NK-92 treated with Interleukin-12 subunit alpha and Interleukin-12 subunit beta, amount 100 ng/mL, for 24 hours (cell line): Measurements from ENCODE around the gene METRNL.

ENCODE experiments used
- DNase-seq: peaks from one replicate; lab custom pipeline; 2025; lab: John Stamatoyannopoulos, UW

METRNL gene

DNA sequence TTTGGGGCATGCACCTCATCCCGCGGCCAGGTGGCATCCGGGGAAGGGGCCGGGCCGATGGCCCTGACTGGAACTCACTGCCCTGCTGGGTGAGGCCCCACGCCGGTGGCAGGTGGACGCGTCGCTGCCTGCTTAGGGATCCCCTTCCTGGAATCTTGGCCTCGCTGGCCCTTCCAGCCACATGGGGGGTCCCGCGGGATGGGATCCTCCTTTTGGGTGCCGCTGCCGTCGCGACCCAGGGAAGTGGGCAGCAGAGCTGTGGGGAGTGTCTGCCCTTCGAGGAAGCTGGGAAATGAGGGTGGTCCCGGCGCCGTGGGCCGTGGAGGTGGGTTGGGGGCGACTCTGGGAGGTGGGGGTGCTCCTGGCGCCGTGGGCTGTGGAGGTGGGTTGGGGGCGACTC lies 12.8 kb downstream of the METRNL start:
- no peak for DNase-seq

DNA sequence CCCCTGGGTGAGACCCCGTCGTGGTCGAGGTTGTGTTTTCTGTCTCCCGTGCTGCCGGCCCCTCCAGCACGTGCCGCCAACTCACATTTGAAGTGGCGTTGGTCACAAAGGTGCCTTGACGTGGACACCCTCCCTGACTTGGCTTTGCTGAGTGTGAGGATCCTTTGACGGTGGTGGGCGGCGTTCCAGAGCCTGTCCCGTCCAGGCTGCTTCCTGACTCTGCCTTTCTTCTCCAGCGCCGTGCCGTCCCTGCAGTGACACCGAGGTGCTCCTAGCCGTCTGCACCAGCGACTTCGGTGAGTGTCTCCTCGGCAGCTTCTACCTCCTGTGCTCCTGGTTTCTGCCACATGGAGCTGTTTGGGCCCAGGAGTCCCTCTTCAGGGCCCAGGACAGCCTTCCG lies 13.5 kb downstream of the METRNL start:
- no peak for DNase-seq

DNA sequence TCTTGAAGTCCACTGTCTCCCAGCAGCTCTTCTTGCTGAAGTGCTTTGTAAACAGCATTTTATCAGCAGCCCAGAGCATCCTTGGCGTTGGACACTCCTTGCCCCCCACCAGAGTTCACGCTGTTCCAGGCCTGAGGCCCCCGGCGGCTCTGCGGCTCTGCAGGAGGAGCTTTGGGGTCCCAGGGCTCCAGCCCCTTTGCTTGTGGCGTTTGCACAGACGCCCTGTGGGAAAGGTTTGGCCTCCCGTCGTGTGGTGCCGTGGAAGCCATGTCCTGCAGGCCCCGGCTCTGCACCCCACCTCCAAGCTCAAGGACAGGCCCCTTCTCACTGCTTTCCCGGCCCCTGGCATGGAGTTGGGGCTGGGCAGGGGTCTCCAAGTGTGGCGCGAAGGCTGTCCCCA lies 14.1 kb downstream of the METRNL start:
- DNase-seq: no peak

DNA sequence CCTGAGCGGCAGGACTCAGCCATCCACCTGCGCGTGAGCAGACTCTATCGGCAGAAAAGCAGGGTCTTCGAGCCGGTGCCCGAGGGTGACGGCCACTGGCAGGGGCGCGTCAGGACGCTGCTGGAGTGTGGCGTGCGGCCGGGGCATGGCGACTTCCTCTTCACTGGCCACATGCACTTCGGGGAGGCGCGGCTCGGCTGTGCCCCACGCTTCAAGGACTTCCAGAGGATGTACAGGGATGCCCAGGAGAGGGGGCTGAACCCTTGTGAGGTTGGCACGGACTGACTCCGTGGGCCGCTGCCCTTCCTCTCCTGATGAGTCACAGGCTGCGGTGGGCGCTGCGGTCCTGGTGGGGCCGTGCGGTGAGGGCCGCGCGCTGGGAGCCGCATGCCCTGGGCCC lies 14.9 kb downstream of the METRNL start:
- no peak for DNase-seq

- DNase-seq: no peak
These were observed 15.6 kb downstream of the METRNL start for GRCh38 chr17:83095016-83095415.

DNA sequence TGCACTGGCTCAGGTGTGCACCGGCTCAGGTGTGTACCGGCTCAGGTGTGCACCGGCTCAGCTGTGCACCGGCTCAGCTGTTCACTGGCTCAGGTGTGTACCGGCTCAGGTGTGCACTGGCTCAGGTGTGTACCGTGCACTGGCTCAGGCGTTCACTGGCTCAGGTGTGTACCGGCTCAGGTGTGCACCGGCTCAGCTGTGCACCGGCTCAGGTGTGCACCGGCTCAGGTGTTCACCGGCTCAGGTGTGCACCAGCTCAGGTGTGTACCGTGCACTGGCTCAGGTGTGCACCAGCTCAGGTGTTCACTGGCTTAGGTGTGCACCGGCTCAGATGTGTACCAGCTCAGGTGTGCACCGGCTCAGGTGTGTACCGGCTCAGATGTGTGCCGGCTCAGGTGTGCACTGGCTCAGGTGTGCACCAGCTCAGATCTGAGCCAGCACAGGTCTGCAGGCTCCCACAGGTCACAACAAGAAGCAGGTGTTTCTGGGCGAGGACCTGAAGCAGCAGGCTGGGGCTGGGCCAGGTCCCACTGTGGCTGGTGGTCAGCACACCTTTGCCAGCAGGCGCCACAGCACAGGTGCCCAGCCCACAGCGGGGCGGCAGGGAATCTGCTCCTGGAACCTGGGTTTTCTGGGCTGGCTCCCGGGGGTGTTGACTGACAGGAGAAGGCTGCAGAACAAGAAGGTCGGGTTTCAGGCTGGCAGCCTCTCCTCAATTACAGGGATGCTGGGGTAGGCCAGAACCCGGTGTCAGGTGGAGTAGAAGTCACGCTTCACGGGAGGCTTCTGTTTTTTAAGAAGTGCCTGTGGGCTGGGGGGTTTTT lies 17.2 kb downstream of the METRNL start:
- no peak for DNase-seq

GRCh38 chr17:83097831-83098230 lies 18.4 kb downstream of the METRNL start:
- DNase-seq: no peak

- no peak for DNase-seq
These were observed 19.1 kb downstream of the METRNL start for GRCh38 chr17:83098241-83099085.

DNA sequence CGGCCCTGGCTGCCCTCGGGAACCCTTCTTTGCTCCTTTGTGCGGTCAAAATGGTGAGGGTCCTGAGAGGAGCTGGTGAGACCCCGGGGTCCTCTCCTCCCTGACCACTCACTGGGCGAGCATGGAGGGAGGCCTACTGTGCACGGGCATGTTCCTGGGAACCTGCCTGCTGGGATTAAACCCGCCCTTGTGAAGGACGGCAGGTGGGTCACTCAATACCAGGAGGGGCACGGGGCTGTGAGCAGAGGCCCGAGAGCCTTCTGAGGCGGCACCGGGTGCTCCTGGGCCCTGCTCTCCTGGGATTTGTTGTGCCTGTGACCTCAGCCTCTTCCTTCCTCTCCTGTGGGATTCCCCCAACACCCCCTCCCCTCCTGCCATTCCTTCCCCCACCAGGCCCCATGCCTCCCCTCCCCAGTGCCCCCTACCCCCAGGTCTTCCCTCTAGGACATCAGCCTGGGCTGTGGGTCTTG lies 19.7 kb downstream of the METRNL start:
- no peak for DNase-seq

DNA sequence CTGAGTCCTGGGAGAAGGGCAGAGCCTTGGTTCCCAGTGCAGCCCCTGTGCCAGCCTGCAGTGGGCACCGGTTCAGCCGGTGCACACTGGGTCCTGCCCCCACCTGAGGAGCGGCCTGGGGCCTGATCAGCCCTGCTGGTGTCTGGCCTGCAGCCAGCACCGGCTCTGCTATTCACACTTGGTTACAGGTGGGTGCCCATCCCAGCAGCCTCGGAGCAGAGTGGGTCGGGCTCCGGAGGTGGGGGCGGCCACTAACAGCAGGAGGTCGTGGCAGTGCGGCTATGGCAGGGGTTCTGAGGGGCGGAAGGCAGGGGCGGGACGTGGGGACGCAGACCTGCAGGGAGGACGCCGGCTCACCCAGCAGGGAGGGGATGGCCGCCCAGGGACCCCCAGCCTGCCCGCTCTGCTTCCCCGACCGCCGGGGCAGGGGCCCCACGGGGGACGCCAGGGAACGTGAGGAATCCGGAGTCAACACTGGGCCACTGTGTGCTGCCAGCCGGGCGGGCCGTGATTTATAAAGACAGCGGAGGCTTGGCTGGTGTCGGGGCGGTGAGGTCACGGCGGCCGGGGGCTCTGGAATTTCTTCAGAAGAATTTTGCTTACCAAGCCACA lies 20.3 kb downstream of the METRNL start:
- no peak for DNase-seq

- no peak for DNase-seq
These were observed 20.9 kb downstream of the METRNL start for GRCh38 chr17:83100220-83100852.

GRCh38 chr17:83100853-83101391 lies 21.5 kb downstream of the METRNL start:
- no peak for DNase-seq

- no peak for DNase-seq
These were observed 22.5 kb downstream of the METRNL start for GRCh38 chr17:83101805-83102480.

- no peak for DNase-seq
These were observed 24.0 kb downstream of the METRNL start for GRCh38 chr17:83103200-83103942.

- no peak for DNase-seq
These were observed 24.5 kb downstream of the METRNL start for GRCh38 chr17:83103943-83104311.

GRCh38 chr17:83104577-83105505 lies 25.4 kb downstream of the METRNL start:
- no peak for DNase-seq

DNA sequence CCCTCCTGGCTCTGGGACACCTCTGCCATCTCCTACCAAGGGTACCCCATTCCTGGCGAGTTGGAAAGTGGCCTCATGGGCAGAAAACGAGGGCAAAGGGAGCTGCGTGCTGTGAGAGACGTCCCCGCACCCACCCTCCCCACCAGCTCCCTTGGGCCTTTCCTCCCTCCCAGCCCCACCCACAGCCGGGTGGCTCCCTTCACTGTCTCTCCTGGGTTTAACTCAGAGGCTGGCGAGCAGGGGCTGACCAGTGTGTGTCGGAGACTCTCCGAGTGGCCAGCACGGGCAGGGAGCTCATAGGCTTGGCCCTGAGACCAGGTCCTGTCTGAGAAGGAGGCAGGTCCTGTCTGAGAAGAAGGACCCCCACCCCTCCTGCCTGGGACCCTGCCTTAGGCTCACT lies 26.1 kb downstream of the METRNL start:
- no peak for DNase-seq

DNA sequence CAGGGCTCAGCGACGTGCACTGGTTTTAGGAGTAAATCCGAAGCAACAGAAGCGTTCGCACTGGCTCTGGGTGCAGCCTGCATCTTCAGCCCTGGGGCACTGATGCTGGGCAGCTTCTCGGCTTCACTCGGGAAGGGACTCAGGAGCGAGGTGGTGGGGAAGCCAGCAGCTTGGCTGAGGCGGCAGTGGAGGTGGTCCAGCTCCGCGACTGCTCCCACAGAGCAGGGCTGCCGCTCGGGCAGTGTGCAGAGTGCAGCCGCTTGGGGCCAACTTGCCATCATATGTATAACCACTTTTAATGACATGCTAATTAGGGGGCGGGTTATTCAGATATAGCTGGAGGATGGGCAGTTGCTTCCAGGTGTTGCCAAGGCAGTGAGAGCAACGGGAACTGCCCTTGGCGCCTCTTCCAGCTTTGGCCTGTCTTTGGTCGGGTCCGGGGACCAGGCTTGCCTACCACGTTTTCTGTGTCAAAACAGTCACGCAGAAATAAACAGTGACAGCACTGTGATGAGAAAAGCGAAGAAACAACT lies 26.7 kb downstream of the METRNL start:
- DNase-seq: no peak

- no peak for DNase-seq
These were observed 27.7 kb downstream of the METRNL start for GRCh38 chr17:83106913-83107655.
